K562 (cell line): ENCODE measurements around the gene ZCCHC14. TPM values are rescaled to one million over a fixed set of nuclear protein-coding genes. Genes with fewer than 3 reads are reported as not detected.
A peak's percentile ranks its signal among the peaks of the same experiment; 100 is the strongest.

Experiments
- ATAC-seq: fragments of 200-7000 bp; cut with Tn5 transposase; 3 replicates; pipeline ENCODE4 v1.9.1; 2020; ENCODE audit warnings: moderate library complexity
- BruUV-seq: library from RNA; stranded (reverse); fragments of 400-500 nt; replicated peaks from 2 replicates; lab custom pipeline; 2021; lab: Mats Ljungman, UMichigan
- CTCF ChIA-PET: fragments of 300-600 bp; formaldehyde crosslinking; extraction: SDS; loops from one replicate; lab custom pipeline; 2021; ENCODE audit warnings: low intra/inter-chr PET ratio; lab: Yijun Ruan, JAX
- POLR2A ChIA-PET: fragments of 300-600, 350-650 bp; sonication (Branson Sonifier 250); formaldehyde crosslinking; extraction: SDS; loops from one replicate; lab custom pipeline; 2021; ENCODE audit warnings: antibody characterized with exemption, inconsistent platforms; lab: Yijun Ruan, JAX
- DNase-seq, 4 experiments: peaks; one replicate each; pipeline versions ENCODE4 v3.0.0 to v3.0.0-alpha.2; 2011 to 2018; ENCODE audit warnings: low spot score in 3 of 4, mixed read lengths in 3 of 4; ENCODE audit errors: extremely low read depth in 1 of 4
- FAIRE-seq: peaks from 2 replicates; lab custom pipeline; 2011; peaks lifted over from hg19 to GRCh38; lab: Jason Lieb, UNC
- H2AFZ ChIP-seq: 2 replicates; pipeline ENCODE4 v1.6.0; 2011; ENCODE audit warnings: low read depth, low read length, control low read depth, inconsistent platforms
- H3K27ac ChIP-seq: fragments of 200-600 bp; 3 replicates; pipeline ENCODE4 v1.8.0; 2011; ENCODE audit warnings: low read depth, mild to moderate bottlenecking, control low read depth, inconsistent platforms, low read length, moderate library complexity, mixed read lengths; ENCODE audit errors: extremely low read depth
- H3K27me3 ChIP-seq, 2 experiments: fragments of 300-600 bp in 1 of 2; 2 replicates in 1 of 2; 3 replicates in 1 of 2; pipeline versions ENCODE4 v1.6.0 to v1.8.0; 2011; ENCODE audit warnings: inconsistent platforms in 2 of 2, low read length in 2 of 2, mild to moderate bottlenecking in 1 of 2, mixed read lengths in 1 of 2, moderate library complexity in 1 of 2; ENCODE audit not compliant: control insufficient read depth in 2 of 2, insufficient read depth in 2 of 2
- H3K36me3 ChIP-seq: fragments of 300-600 bp; 3 replicates; pipeline ENCODE4 v1.8.0; 2011; ENCODE audit warnings: mild to moderate bottlenecking, low read length, inconsistent platforms; ENCODE audit not compliant: control insufficient read depth, insufficient read depth
- H3K4me1 ChIP-seq, 2 experiments: fragments of 200-600 bp in 1 of 2; replicated peaks in 1 of 2; 2 replicates in 1 of 2; 3 replicates in 1 of 2; pipeline versions ENCODE4 v1.5.1 to v1.8.0; 2011; ENCODE audit warnings: inconsistent platforms in 2 of 2, low read length in 2 of 2, mild to moderate bottlenecking in 1 of 2, mixed read lengths in 1 of 2, moderate library complexity in 1 of 2; ENCODE audit not compliant: control insufficient read depth in 2 of 2, insufficient read depth in 2 of 2
- H3K4me2 ChIP-seq: 2 replicates; pipeline ENCODE4 v1.6.1; 2011; ENCODE audit warnings: low read length, control low read depth, inconsistent platforms, mixed read lengths; ENCODE audit not compliant: insufficient read depth
- H3K4me3 ChIP-seq: fragments of 200-600 bp; sonication (generic), shearing (Covaris generic); 2 replicates; pipeline ENCODE4 v1.5.1; 2016; ENCODE audit warnings: control low read depth, inconsistent platforms
- H3K79me2 ChIP-seq: fragments of 200-600 bp; 3 replicates; pipeline ENCODE4 v1.8.0; 2011; ENCODE audit warnings: low read length, inconsistent platforms; ENCODE audit not compliant: control insufficient read depth, insufficient read depth
- H3K9ac ChIP-seq, 2 experiments: 2 replicates each; pipeline versions ENCODE4 v1.6.0 to v1.6.1; 2011; ENCODE audit warnings: low read depth in 2 of 2, low read length in 2 of 2, control low read depth in 1 of 2, inconsistent platforms in 1 of 2, mild to moderate bottlenecking in 1 of 2, mixed read lengths in 1 of 2; ENCODE audit not compliant: insufficient read depth in 1 of 2
- H3K9me1 ChIP-seq: one replicate; pipeline ENCODE4 v1.6.0; 2011; ENCODE audit warnings: inconsistent platforms, mild to moderate bottlenecking, low read length, moderate library complexity; ENCODE audit not compliant: control insufficient read depth, insufficient read depth
- H3K9me3 ChIP-seq: replicated peaks from 2 replicates; pipeline ENCODE4 v1.5.1; 2011; ENCODE audit warnings: low read depth, low read length, inconsistent platforms; ENCODE audit not compliant: control insufficient read depth, insufficient read depth
- H4K20me1 ChIP-seq: replicated peaks from 2 replicates; pipeline ENCODE4 v1.6.1; 2011; ENCODE audit warnings: low read length, inconsistent platforms, mixed read lengths; ENCODE audit not compliant: control insufficient read depth, insufficient read depth
- ETV6 ChIP-seq, 3 experiments: fragments of 150-350 bp in 1 of 3; sonication (generic) in 1 of 3; formaldehyde crosslinking in 1 of 3; IDR thresholded peaks; 2 replicates each; pipeline versions ENCODE4 v1.6.1 to v1.8.0; 2014 to 2022; ENCODE audit warnings: borderline replicate concordance in 2 of 3, low read depth in 2 of 3, antibody characterized with exemption in 1 of 3, low read length in 1 of 3, mild to moderate bottlenecking in 1 of 3, missing genetic modification reagents in 1 of 3
- MAFF ChIP-seq: IDR thresholded peaks from 2 replicates; pipeline ENCODE4 v1.6.1; 2012; ENCODE audit warnings: low read length, improper control_type of control experiment
- MXI1 ChIP-seq: IDR thresholded peaks from 2 replicates; pipeline ENCODE4 v1.6.1; 2011; ENCODE audit warnings: low read depth, mild to moderate bottlenecking, improper control_type of control experiment, low read length
- NRF1 ChIP-seq, 2 experiments: fragments of 450-650 bp; IDR thresholded peaks in 1 of 2; conservative IDR thresholded peaks in 1 of 2; 2 replicates each; pipeline ENCODE4 v1.6.1; 2014; ENCODE audit warnings: mild to moderate bottlenecking in 2 of 2
- PHF8 ChIP-seq: fragments of 200-600 bp; sonication (generic); IDR thresholded peaks from 2 replicates; pipeline ENCODE4 v1.6.1; 2012; ENCODE audit warnings: mixed run types, mild to moderate bottlenecking, inconsistent platforms, low read length, moderate library complexity, borderline replicate concordance
- RBM14 ChIP-seq: fragments of 200-400 bp; formaldehyde crosslinking; IDR thresholded peaks from 2 replicates; pipeline ENCODE4 v1.6.1; 2018; ENCODE audit warnings: low read depth, mild to moderate bottlenecking, low read length, moderate library complexity, borderline replicate concordance; ENCODE audit not compliant: insufficient read depth
- WGBS: fragments of 100-300 bp; shearing (Covaris generic); methylation state at CpG from one replicate; pipeline ENCODE4 v1.1.6; 2016; ENCODE audit warnings: low coverage, mixed read lengths; ENCODE audit not compliant: insufficient coverage; ENCODE audit errors: missing lambda C conversion rate; 5-methylcytosine and 5-hydroxymethylcytosine counted together
- in situ Hi-C: fragments of 300-500 bp; cut with MboI; formaldehyde crosslinking; loops from 4 replicates; pipeline ENCODE4 v1.15.0; 2018; ENCODE audit warnings: inconsistent platforms, mixed read lengths
- intact Hi-C: fragments of 100-400 bp; cut with micrococcal nuclease; formaldehyde crosslinking; loops from 2 replicates; pipeline ENCODE4 v1.14.2; 2022
- polyA plus RNA-seq, 8 experiments: library from polyadenylated mRNA; depleted of rRNA in 4 of 8; stranded (reverse) in 5 of 8; unstranded in 3 of 8; fragments of >200 nt; fragmentation: Nextera tagmentation in 2 of 8; fragmentation: Illumina TruSeq in 1 of 8; extraction: Ambion mirVana in 2 of 8; extraction: Trizol in 1 of 8; gene quantifications; 2 replicates each; pipeline versions ENCODE4 v1.2.1 to v1.2.3, GENCODE V29; 2011 to 2014; ENCODE audit warnings: inconsistent platforms in 1 of 8, missing spikeins in 1 of 8
- total RNA-seq, 7 experiments: library from RNA; depleted of rRNA in 6 of 7; stranded (reverse); fragments of >200 nt in 6 of 7; fragmentation: Illumina TruSeq in 2 of 7; extraction: Trizol in 2 of 7; gene quantifications; 2 replicates each; pipeline versions ENCODE4 v1.2.1 to v1.2.3, GENCODE V29; 2011 to 2021; ENCODE audit warnings: low replicate concordance in 1 of 7

The ZCCHC14 gene
- total and polyA plus RNA-seq, 9 of the 15 experiments (the other 6 are each of a cell fraction or from before 2014, with no cell fraction given), result 1.5 to 12.4 (median 2.9) TPM

DNA sequence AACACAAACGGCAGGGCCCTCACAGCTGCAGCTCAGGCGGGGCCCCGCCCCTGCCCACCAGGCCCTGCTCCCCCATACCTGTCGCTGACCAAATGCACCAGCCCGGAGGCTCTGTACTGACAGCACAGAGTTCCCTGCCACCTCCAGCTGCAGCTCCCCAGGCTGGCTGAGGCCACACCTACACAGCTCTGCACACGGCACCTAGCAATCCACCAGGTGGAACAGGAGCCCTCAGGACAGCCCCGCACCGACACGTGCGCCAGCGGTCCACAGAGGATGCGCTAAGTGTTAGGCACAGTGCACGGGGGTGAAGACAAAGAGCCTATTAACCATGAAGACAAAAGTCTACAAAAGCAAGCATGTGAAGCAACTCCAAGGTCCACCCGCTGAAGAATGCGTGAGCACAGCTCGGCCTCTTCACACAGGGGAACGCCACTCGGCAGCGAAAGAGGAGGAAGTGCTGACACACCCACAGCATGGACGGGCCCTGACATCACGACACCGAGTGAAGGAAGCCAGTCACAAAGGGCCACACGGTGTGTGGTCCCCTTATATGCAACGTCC is 5.4 kb downstream of the ZCCHC14 start (continued):
- TF ChIP-seq NRF1 (conservative IDR thresholded peaks at IDR 0.05 in 1 of 2, IDR thresholded peaks at IDR 0.05 in 1 of 2) (peak; percentile 15 to 40; a peak in 2 of 4 replicates), MAFF (no peak), MXI1 (peak; percentile 12; the same call in 1 of the 2 replicates)

DNA sequence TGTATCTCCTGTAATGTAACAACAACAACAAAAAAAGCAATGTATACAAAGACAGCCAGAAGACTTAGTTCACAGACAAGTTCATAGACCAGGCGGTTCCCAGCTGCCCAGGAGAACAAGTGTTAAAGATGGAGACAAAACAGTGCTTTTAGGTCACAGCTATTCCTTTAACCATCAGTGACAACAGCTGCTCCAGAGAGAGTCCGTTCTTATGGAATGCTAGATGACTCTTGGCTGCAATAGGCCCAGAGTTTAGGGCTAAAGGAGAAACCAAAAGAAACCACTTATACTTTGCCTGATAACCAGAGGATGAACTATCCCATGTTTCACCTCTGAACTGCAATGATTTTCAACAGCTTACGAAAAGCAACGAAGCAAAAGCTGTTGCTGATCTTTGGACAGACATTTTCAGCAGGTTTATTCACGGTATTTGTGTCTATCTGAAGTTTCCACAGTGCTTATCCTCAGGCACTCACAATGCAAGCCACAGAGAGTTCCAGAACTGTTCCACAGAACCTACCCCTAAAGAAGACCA is 6.0 kb downstream of the ZCCHC14 start:
- ATAC-seq (no peak), DNase-seq (no peak), FAIRE-seq (no peak)
- Histone ChIP-seq H3K9me1 (peaks cover 5% of the 10 kb centered on the region), H3K4me3 (no peak overlapping the region), H3K9me3 (no peaks in the 10 kb centered on the region), H3K9ac (no peak overlapping the region)
- 57% methylated on average over 5 of the region's 5 CpGs for WGBS
- POLR2A ChIA-PET, result interaction anchor here (1.0 to 1.6 kb wide), 4 partner anchors 13 to 93 kb away, joined by 3 to 6 read pairs (median 4); no protein-coding TSS in a partner anchor
- TF ChIP-seq PHF8 (no peak), ETV6 (IDR thresholded peaks at IDR 0.05; ENCODE audit: borderline replicate concordance in 1 of 2, low read depth in 2 of 2, low read length in 1 of 2) (no peak), ETV6 (CRISPR knock-in tag; IDR thresholded peaks at IDR 0.05; ENCODE audit: borderline replicate concordance) (no peak), RBM14 (no peak)
- TF ChIP-seq, all 486 proteins: peak for 0
- CTCF ChIA-PET, result no interaction called here
- Histone ChIP-seq H3K27me3 (no peaks in the 10 kb centered on the region), H3K79me2 (peaks cover 39% of the 10 kb centered on the region), H3K4me2 (no peak overlapping the region), H3K4me1 (peaks cover 21 to 30% of the 10 kb centered on the region in 2 experiments), H3K36me3 (peaks cover 6% of the 10 kb centered on the region; the same call in 2 of the 3 replicates), H3K27ac (no peak overlapping the region), H2AFZ (no peak overlapping the region), H4K20me1 (peaks cover 29% of the 10 kb centered on the region)
- in situ Hi-C loops (no loop called here), intact Hi-C loops (no loop called here)
- no TSS peak for BruUV-seq
